Colon (tissue), 2 donors: ENCODE data around the gene FLT1.

Experiments used
- FAIRE-seq: peaks from 2 replicates; lab custom pipeline; 2012; peaks lifted over from hg19 to GRCh38; lab: Jason Lieb, UNC
- donor health status: control.
- donor health status: control.

The FLT1 gene

DNA sequence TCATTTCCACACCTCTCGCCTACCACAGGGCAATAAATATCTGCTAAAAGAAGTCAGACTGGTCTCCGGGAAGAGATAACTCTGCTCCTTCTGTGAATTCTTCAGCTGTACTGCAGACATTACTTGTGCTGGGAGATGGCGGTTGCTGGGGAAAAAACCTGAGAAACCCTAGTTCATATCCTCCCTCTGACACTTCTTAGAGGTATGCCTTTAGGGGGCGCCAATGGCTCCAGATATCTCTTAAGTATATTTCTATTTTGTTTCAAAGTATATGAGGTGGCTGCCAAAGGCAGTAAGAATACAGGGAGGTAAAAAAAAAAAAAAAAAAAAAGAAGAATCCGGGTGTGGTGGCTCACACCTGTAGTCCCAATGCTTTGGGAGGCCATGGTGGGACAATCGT is 181.3 kb downstream of the FLT1 start:
- FAIRE-seq, result no peak

DNA sequence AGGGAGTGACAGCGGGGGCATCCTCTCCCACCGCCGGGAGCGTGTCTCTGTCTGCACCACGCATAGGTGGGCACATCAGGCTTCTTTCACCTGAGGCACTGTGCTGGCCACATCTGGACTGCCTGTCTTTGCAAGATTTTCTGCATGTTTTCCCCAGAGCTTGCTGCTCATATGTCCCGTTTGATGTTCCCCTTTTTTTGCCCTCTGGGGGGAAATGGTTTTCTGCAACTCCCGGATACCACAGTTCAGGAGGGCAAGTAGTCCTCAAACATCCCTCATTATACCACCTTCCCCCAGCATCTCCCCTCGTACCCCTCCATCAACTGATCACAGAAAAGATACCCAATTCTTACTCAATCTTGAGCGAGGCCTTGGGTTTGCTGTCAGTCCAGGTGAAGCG is 188.6 kb downstream of the FLT1 start:
- FAIRE-seq, result no peak

DNA sequence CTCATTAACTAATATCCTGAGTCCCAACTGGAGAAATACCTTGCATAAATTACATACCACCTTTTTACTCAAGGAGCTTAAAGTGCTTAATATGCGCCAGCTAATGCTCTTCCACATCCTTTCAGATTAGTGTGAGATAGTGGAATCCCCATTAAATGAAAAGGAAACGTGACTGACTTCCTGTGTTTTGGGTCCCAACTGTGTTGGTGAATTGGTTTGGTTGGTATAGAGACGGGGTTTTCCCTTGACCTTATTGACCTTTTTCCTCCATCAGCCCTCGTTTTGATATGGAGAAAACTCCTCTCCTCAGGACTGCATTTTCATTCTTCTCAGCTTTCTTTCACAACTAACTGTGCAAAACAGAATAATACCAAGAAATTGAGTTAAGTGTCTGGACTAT is 193.1 kb downstream of the FLT1 start:
- no peak for FAIRE-seq

DNA sequence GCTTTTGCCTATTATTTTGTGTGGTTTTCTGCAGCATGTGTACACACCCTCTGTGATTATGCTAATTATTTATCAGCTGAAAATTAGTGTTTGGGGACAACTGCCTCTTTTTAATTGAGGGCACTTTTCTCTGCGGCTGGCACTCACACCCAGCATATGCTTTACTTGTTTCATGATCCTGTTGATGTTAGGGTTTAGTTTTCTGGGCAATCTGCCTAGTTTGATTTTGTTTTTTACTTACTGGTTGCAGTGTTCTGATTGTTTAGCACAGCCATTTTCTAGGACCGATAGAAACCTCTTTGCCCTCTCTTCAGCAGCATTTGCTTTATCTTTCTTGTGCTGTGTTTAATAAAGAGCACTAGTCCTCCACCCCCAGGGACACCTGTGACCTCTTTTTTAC is 195.0 kb downstream of the FLT1 start:
- FAIRE-seq, result no peak

DNA sequence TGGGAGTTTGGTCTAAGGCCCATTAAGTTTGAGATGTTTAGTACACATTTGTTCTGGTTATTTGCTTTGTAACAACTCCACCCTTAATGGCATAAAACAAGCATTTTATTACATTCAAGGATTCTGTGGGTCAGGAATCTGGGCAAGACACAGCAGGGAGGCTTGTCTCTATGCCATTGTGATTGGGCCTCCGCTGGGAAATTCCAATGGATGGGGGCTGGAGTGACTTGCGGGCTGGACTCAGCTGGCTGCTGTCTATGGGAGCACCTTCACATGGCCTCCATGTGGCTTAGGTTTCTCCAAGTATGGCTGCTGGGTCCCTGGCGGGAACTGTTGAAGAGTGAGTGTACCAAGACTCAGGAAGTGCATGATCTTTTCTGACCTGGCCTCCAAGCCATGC is 197.6 kb downstream of the FLT1 start:
- no peak for FAIRE-seq

DNA sequence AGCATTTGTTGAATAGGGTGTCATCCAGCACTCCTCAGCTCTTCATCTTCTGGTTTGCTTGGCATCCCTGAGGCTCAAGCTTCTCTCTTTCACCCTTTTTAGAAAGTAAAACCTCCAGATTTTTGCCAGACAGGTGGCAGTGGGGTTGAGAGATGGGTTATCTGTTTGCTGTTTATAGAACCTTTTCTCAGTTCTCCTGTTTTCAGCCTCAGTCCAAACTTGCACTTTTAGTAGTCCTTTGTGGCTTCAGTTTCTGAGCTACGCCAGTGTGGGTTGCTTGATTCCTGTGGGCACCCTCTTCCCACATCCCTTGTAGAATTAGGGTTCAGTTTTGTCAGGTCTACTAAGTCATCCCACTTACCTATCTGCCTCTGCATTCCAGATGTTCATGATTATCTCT is 208.7 kb downstream of the FLT1 start:
- no peak for FAIRE-seq

DNA sequence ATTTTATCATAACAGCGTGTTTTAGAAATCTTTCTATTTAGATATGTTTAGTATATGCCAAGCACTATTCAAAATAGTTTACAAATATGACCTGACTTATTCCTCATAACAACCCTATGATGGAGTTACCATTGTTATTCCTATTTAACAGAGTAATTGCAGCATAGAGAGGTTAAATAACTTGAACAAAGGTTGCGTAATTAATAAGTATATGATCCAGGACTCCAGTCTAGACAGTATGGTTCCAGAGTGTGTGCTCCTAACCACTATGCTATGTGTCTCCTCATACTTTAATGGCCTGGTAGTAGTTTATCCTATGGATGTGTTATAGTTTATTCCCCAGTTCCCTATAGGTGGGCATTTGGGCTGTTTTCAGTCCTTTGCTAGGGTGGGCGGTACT is 211.3 kb downstream of the FLT1 start:
- no peak for FAIRE-seq

DNA sequence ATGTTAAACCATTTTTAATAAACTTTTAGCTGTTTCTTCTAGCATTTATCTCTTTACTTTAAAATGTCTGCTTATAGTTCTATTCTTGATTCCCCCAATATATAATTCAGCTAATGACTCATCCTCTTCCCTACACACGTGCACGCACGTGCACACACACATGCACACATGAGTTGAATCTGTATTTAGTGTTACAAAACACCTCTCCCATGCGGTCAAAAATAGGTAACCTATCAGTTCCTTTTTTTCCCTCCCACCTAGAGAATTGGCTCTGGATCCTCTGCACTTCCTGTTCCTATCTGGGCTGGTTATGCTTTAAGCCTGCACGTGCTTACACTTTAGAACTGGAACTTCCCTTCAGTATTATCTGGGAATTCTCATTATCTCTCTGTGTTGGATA is 212.5 kb downstream of the FLT1 start:
- FAIRE-seq, result no peak

DNA sequence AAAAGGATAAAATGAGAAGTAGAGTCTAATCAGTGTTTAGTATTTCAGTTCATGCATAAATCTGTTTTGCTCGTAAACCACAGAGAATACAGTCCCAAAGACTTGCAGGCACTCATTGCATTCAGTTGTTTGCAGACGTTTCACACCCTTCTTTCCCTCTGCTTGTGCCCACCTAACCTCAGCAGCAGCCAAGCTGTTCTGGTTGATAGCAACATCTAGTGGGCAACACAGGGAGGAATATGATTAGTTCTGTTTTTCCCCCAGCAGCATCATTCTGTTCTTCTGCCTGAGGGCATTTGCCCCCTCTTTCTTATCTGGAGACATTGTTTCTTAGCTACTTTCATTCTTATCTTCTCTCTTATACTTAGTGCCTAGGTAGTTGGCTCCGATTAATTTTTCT is 221.0 kb downstream of the FLT1 start:
- no peak for FAIRE-seq

DNA sequence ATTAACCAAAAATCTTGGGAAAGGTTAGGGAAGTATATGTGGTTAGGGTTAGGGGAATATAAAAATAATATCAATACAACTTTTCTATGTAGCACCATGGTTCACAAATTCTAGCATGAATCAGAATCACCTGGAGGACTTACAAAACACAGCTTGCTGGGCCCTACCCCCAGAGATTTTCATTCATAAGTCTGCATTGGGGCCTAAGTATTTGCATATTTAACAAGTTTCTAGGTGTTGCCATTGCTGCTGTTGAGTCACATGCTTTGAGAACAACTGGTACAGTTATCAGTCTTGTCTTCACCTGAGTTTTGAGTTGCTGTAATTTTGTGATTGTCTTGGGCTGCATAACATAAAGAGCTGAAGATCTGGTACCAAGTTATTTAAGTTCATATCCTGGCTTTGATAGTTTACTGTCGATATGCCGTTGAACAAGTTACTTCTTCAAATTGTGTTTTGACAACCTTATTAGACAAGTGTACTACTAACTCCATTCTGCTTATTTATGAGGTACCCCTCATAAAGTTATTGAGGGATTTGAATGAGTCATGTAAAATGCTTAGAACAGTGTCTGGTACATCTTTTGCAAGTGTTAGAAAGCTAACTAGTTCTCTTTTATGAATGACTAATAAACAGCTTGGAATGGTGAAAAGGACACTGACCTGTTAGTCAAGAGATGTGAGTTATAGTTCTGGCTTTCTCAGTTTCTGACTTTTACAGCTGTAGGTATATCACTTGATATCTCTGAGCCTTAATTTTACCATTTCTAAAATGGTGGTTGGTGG is 223.7 kb downstream of the FLT1 start:
- no peak for FAIRE-seq

DNA sequence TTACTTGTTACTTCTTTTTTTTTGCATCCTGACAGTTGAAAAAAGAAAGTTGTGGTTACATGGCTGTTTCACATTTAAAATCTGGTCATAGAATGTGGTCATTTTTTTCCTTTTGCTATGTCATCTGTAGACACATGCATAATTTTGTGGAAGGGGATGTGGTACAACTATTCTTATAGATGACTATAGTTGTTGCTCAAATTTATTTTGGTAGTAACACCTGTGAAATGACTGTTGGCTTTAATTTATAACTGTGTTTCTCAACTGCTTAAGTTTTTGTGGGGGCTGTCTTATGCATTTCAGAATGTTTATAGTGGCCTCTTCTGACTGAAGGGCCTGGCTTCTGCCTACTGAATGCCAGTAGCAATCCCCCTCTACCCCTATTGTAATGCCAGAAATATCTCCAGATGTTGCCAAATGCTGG is 226.1 kb downstream of the FLT1 start:
- FAIRE-seq, result no peak

DNA sequence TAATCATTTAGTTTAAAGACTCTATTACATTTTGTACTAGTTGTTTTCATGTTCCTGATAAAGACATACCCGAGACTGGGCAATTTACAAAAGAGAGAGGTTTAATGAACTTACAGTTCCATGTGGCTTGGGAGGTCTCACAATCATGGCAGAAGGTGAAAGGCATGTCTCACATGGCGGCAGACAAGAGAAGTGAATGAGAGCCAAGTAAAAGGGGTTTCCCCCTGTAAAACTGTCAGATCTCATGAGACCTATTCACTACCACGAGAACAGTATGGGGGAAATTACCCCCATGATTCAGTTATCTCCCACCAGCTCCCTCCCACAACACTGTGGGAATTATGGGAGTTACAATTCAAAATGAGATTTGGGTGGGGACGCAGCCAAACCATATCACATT is 227.4 kb downstream of the FLT1 start:
- no peak for FAIRE-seq

DNA sequence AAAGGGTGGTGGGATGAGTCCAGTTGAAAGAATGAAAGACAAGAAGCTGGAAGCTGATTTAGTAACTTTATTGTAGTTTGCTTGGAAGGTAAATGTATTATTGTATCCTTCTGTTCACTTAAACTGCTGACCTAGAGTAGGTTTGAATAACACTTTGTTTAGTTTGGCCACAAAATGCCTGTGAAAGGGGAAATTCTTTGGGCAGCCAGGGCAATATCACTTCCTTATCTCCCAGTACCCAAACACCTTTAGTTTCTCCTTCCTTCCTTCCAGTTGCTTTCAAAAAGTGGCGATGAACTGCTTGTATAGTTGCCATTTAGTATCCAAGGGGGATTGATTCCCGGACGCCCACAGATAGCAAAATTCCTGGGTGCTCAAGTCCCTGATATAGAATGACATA is 236.5 kb downstream of the FLT1 start:
- FAIRE-seq, result no peak

DNA sequence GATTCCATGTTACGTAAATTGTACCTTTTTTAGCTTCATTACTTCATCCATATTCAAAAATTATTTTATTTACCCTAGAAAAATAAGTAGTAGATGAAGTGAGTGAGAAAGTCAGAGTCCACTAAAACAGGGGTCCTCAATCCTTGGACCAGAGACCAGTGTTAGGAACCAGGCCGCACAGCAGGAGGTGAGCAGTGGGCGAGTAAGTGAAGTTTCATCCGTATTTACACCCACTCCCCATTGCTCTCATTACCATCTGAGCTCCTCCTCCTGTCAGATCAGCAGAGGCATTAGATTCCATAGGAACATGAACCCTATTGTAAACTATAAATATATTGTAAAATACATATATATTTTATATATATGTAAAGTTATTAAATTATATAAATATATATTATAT is 237.6 kb downstream of the FLT1 start:
- FAIRE-seq, result no peak

DNA sequence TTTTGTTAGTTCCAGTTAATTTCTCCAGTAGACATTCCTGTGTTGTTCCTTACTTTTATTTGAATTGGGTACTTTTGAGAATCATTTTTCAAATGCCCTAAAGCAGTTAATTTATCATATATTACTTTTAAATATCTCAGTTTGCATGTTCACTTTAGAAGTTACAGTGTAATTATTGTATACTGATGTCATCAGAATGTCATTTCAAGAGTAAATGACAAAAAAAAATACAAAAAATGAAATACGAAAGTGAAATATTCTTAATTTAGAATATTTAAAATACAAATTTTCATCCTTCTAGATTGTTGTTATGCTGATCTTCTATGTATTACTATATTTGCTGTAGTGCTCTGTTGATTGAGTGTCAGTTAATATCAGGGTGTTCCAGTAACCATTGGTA is 242.4 kb downstream of the FLT1 start:
- FAIRE-seq, result peak; percentile 65

DNA sequence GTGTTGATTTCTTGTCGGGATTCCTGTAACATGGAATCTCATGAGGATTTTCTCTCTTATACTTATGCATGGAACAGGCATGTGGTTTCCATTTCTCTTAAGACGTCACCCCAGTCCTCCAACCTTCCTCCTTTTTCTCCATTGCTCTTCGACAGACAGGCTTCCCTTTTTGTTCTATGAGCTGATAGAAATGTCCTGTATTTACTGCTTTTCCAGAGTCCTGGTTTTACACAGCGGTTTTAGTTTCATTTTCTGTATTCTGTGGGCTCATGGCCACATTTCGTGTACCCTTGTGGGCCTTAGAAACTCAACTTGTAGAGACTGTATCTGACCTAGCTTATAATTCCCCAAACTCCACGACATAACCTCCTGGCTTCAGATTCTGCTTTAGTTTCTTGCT is 243.5 kb downstream of the FLT1 start:
- no peak for FAIRE-seq

DNA sequence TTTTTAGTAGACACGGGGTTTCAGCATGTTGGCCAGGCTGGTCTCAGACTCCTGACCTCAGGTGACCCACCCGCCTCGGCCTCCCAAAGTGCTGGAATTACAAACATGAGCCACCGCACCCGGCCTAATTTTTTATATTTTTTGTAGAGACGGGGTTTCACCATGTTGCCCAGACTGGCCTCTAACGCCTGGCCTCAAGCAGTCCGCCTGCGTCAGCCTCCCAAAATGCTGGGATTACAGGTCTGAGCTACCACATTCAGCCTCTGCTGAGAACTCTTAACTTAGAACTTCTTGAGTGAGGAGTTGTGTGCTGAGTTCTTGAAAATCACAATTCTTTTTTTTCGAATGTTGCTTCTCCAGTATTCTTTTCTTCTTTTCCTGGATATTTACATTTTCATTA is 244.4 kb downstream of the FLT1 start:
- FAIRE-seq, result no peak
